ENCODE results near the gene CENPB. TPM values are rescaled to one million over a fixed set of nuclear protein-coding genes. Genes with fewer than 3 reads are reported as not detected.
"Not testable (repeated sequence)": the region's sequence is repeated elsewhere in the genome, so short reads cannot be mapped to it uniquely, and the experiment has no call there.

The CENPB gene, protein sequence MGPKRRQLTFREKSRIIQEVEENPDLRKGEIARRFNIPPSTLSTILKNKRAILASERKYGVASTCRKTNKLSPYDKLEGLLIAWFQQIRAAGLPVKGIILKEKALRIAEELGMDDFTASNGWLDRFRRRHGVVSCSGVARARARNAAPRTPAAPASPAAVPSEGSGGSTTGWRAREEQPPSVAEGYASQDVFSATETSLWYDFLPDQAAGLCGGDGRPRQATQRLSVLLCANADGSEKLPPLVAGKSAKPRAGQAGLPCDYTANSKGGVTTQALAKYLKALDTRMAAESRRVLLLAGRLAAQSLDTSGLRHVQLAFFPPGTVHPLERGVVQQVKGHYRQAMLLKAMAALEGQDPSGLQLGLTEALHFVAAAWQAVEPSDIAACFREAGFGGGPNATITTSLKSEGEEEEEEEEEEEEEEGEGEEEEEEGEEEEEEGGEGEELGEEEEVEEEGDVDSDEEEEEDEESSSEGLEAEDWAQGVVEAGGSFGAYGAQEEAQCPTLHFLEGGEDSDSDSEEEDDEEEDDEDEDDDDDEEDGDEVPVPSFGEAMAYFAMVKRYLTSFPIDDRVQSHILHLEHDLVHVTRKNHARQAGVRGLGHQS
- total RNA-seq (38.5 TPM), polyA plus RNA-seq (1 to 10 TPM; 1.2 to 1.9 (median 1.5) TPM)

- DNase-seq: peak; percentile 84 to 90 (median 88)
- Mint-ChIP-seq H3K9me3 (no peaks in the 10 kb centered on the region), H3K27me3 (no peaks in the 10 kb centered on the region), H3K4me1 (peaks cover 13 to 51% (median 25%) of the 10 kb centered on the region in 4 donors), H3K4me3 (peak within 1 kb of the TSS; percentile 85 to 89 (median 86)), H3K27ac (peak within 1 kb of the TSS; percentile 59 to 95 (median 75)), H3K36me3 (no peaks in the 10 kb centered on the region)
- Histone ChIP-seq H3K4me1 (ENCODE audit: control insufficient read depth, insufficient read depth, low read length, poor library complexity, severe bottlenecking) (peaks cover 23% of the 10 kb centered on the region), H3K27me3 (ENCODE audit: control insufficient read depth, insufficient read depth, low read length) (no peaks in the 10 kb centered on the region), H3K4me3 (ENCODE audit: low read depth, low read length) (peak within 1 kb of the TSS; percentile 87), H3K9me3 (ENCODE audit: control insufficient read depth in 2 of 2, low read length in 2 of 2) (no peaks in the 10 kb centered on the region), H3K36me3 (ENCODE audit: control insufficient read depth, insufficient read depth, low read length) (no peaks in the 10 kb centered on the region), H3K27ac (ENCODE audit: insufficient read depth, low read length, poor library complexity, severe bottlenecking) (peak within 1 kb of the TSS; percentile 55)
- ATAC-seq (ENCODE audit: low read depth in 2 of 2): peak; percentile 88 to 90
Measured at GRCh38 chr20:3786665-3787323, at the start of gene CENPB. TSS of gene CENPB (minus strand) at chr20:3786740. CDS start at chr20:3786483, 257 bp downstream.

DNA sequence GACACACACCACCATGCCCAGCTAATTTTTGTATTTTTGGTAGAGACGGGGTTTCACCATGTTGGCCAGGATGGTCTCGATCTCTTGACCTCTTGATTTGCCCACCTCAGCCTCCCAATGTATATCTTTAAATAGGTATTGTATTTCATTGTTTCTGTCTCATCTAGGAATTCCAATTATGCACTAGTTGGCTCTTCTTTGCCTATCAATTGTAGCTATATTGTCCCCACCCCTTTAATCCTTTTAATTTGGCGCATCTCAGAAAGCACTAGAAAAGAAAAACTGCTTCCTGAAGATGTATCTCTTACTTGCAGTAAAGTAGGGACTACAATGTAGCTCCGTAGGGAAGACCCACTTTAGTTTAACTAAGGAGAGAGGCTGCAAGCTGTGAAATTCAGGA is 49.6 kb upstream of the CENPB start:
- Histone ChIP-seq H3K27me3 (ENCODE audit: control insufficient read depth, insufficient read depth, low read length) (no peaks in the 10 kb centered on the region), H3K4me3 (ENCODE audit: low read depth, low read length) (no peak overlapping the region), H3K9me3 (ENCODE audit: control insufficient read depth in 2 of 2, low read length in 2 of 2) (no peaks in the 10 kb centered on the region), H3K27ac (ENCODE audit: insufficient read depth, low read length, poor library complexity, severe bottlenecking) (no peak overlapping the region), H3K4me1 (ENCODE audit: control insufficient read depth, insufficient read depth, low read length, poor library complexity, severe bottlenecking) (no peaks in the 10 kb centered on the region), H3K36me3 (ENCODE audit: control insufficient read depth, insufficient read depth, low read length) (no peaks in the 10 kb centered on the region)
- Mint-ChIP-seq H3K9me3 (peaks cover 0 to 2% (median 0%) of the 10 kb centered on the region in 7 donors), H3K27me3 (no peaks in the 10 kb centered on the region), H3K4me1 (peaks cover 0 to 2% (median 0%) of the 10 kb centered on the region in 4 donors), H3K27ac (no peak overlapping the region), H3K36me3 (no peaks in the 10 kb centered on the region), H3K4me3 (no peak overlapping the region)
- ATAC-seq (ENCODE audit: low read depth in 2 of 2) (no peak), DNase-seq (no peak)

DNA sequence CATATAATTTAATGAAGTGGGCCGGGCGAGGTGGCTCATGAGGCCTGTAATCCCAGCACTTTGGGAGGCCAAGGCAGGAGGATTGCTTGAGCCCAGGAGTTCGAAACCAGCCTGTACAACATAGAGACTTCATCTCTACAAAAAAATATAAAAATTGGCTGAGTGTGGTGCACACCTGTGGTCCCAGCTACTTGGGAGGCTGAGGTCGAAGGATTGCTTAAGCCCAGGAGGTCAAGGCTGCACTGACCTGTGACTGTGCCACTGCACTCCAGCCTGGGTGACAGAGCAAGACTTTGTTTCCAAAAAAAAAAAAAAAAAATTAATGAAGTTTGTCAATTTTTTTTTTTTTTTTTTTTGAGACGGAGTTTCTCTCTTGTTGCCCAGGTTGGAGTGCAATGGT is 43.4 kb upstream of the CENPB start:
- not testable (repeated sequence) for ATAC-seq (ENCODE audit: low read depth in 2 of 2); H3K4me1 ChIP-seq (ENCODE audit: control insufficient read depth, insufficient read depth, low read length, poor library complexity, severe bottlenecking); H3K4me3 Mint-ChIP-seq

GRCh38 chr20:3828798-3829197 is 42.3 kb upstream of the CENPB start:
- ATAC-seq (ENCODE audit: low read depth in 2 of 2) (no peak), DNase-seq (no peak)
- Mint-ChIP-seq H3K27ac (no peak overlapping the region), H3K36me3 (peaks cover 7% of the 10 kb centered on the region), H3K4me1 (peaks cover 0 to 6% (median 4%) of the 10 kb centered on the region in 4 donors), H3K9me3 (no peaks in the 10 kb centered on the region), H3K27me3 (peaks cover 4% of the 10 kb centered on the region), H3K4me3 (no peak overlapping the region)
- Histone ChIP-seq H3K9me3 (ENCODE audit: control insufficient read depth in 2 of 2, low read length in 2 of 2) (no peaks in the 10 kb centered on the region), H3K36me3 (ENCODE audit: control insufficient read depth, insufficient read depth, low read length) (peaks cover 15% of the 10 kb centered on the region), H3K27me3 (ENCODE audit: control insufficient read depth, insufficient read depth, low read length) (no peaks in the 10 kb centered on the region), H3K27ac (ENCODE audit: insufficient read depth, low read length, poor library complexity, severe bottlenecking) (no peak overlapping the region), H3K4me3 (ENCODE audit: low read depth, low read length) (no peak overlapping the region), H3K4me1 (ENCODE audit: control insufficient read depth, insufficient read depth, low read length, poor library complexity, severe bottlenecking) (no peaks in the 10 kb centered on the region)

More for the DNA sequence above, 43.4 kb upstream of the CENPB start:
- not testable (repeated sequence) for DNase-seq; H3K9me3 Mint-ChIP-seq; H3K27me3 Mint-ChIP-seq; H3K36me3 ChIP-seq (ENCODE audit: control insufficient read depth, insufficient read depth, low read length); H3K27ac Mint-ChIP-seq; H3K4me1 Mint-ChIP-seq; H3K4me3 ChIP-seq (ENCODE audit: low read depth, low read length); H3K27me3 ChIP-seq (ENCODE audit: control insufficient read depth, insufficient read depth, low read length); H3K27ac ChIP-seq (ENCODE audit: insufficient read depth, low read length, poor library complexity, severe bottlenecking); H3K36me3 Mint-ChIP-seq; H3K9me3 ChIP-seq (ENCODE audit: control insufficient read depth in 2 of 2, low read length in 2 of 2)

GRCh38 chr20:3826420-3826819 is 39.9 kb upstream of the CENPB start:
- Mint-ChIP-seq H3K9me3 (no peaks in the 10 kb centered on the region), H3K4me1 (peaks cover 6 to 17% (median 9%) of the 10 kb centered on the region in 4 donors), H3K4me3 (peak overlapping the region in 1 of 4 donors; percentile 49), H3K36me3 (peaks cover 10% of the 10 kb centered on the region), H3K27ac (no peak overlapping the region), H3K27me3 (peaks cover 4% of the 10 kb centered on the region)
- H3K36me3 ChIP-seq (ENCODE audit: control insufficient read depth, insufficient read depth, low read length): peaks cover 25% of the 10 kb centered on the region
- H3K4me3 ChIP-seq (ENCODE audit: low read depth, low read length): no peak overlapping the region
- no peaks in the 10 kb centered on the region for H3K9me3 ChIP-seq (ENCODE audit: control insufficient read depth in 2 of 2, low read length in 2 of 2)
- no peak for ATAC-seq (ENCODE audit: low read depth in 2 of 2)
- H3K4me1 ChIP-seq (ENCODE audit: control insufficient read depth, insufficient read depth, low read length, poor library complexity, severe bottlenecking): peaks cover 3% of the 10 kb centered on the region
- H3K27me3 ChIP-seq (ENCODE audit: control insufficient read depth, insufficient read depth, low read length): no peaks in the 10 kb centered on the region
- no peak for DNase-seq
- H3K27ac ChIP-seq (ENCODE audit: insufficient read depth, low read length, poor library complexity, severe bottlenecking): no peak overlapping the region

- Histone ChIP-seq H3K4me3 (ENCODE audit: low read depth, low read length) (no peak overlapping the region), H3K4me1 (ENCODE audit: control insufficient read depth, insufficient read depth, low read length, poor library complexity, severe bottlenecking) (peaks cover 12% of the 10 kb centered on the region), H3K36me3 (ENCODE audit: control insufficient read depth, insufficient read depth, low read length) (peaks cover 25% of the 10 kb centered on the region), H3K27me3 (ENCODE audit: control insufficient read depth, insufficient read depth, low read length) (no peaks in the 10 kb centered on the region), H3K9me3 (ENCODE audit: control insufficient read depth in 2 of 2, low read length in 2 of 2) (no peaks in the 10 kb centered on the region), H3K27ac (ENCODE audit: insufficient read depth, low read length, poor library complexity, severe bottlenecking) (no peak overlapping the region)
- Mint-ChIP-seq H3K27me3 (peaks cover 4% of the 10 kb centered on the region), H3K36me3 (peaks cover 10% of the 10 kb centered on the region), H3K9me3 (no peaks in the 10 kb centered on the region), H3K4me1 (peaks cover 11 to 25% (median 15%) of the 10 kb centered on the region in 4 donors), H3K27ac (no peak overlapping the region), H3K4me3 (peak overlapping the region in 1 of 4 donors; percentile 49)
- no peak for ATAC-seq (ENCODE audit: low read depth in 2 of 2)
- no peak for DNase-seq
Measured at GRCh38 chr20:3825526-3825925, 39.0 kb upstream of the CENPB start.

DNA sequence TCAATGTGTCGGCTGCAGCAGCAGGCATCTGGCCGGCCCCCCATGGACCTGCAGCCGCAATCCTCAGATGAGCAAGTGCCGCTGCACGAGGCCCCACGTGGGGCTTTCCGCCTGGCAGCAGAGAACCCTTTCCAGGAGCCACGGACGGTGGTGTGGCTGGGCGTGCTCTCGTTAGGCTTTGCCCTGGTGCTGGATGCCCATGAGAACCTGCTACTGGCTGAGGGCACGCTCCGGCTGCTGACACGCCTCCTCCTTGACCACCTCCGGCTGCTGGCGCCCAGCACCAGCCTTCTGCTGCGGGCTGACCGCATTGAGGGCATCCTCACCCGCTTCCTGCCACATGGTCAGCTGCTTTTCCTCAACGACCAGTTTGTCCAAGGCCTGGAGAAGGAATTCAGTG is 37.3 kb upstream of the CENPB start:
- Histone ChIP-seq H3K27ac (ENCODE audit: insufficient read depth, low read length, poor library complexity, severe bottlenecking) (no peak overlapping the region), H3K4me3 (ENCODE audit: low read depth, low read length) (no peak overlapping the region), H3K27me3 (ENCODE audit: control insufficient read depth, insufficient read depth, low read length) (no peaks in the 10 kb centered on the region), H3K9me3 (ENCODE audit: control insufficient read depth in 2 of 2, low read length in 2 of 2) (no peaks in the 10 kb centered on the region), H3K36me3 (ENCODE audit: control insufficient read depth, insufficient read depth, low read length) (peaks cover 25% of the 10 kb centered on the region), H3K4me1 (ENCODE audit: control insufficient read depth, insufficient read depth, low read length, poor library complexity, severe bottlenecking) (peaks cover 23% of the 10 kb centered on the region)
- Mint-ChIP-seq H3K27me3 (peaks cover 4% of the 10 kb centered on the region), H3K36me3 (peaks cover 10% of the 10 kb centered on the region), H3K4me3 (peak overlapping the region in 1 of 4 donors; percentile 49), H3K4me1 (peaks cover 11 to 37% (median 22%) of the 10 kb centered on the region in 4 donors), H3K9me3 (no peaks in the 10 kb centered on the region), H3K27ac (no peak overlapping the region)
- ATAC-seq (ENCODE audit: low read depth in 2 of 2) (no peak), DNase-seq (no peak)

Data from CD4-positive, CD25-positive, alpha-beta regulatory T cell (primary cell).